HG03064 (cell line): Measurements from ENCODE around the gene FFAR3.
"Not testable (repeated sequence)": the region's sequence is repeated elsewhere in the genome, so short reads cannot be mapped to it uniquely, and the experiment has no call there.

ENCODE experiments used
- ATAC-seq: cut with Tn5 transposase; IDR thresholded peaks from one replicate; pipeline ENCODE4 v1.9.1; 2021; ENCODE audit warnings: low read depth; ENCODE audit not compliant: unreplicated experiment

Gene FFAR3

DNA sequence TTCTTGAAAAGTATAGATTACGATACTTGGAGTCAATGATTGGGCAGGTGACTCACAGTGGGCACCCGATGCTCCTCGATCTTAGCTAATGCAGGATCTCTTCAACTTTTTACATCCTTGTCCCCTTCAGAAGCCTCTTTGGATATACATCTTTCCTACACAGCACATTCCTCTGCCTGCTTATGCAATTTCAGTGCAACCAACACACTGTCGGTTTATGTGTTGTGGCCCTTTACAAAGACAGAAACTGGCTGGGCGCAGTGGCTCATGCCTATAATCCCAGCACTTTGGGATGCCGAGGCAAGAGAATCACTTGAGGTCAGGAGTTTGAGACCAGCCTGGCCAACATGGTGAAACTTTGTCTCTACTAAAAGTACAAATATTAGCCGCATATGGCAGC, 15.2 kb downstream of the FFAR3 start:
- no peak for ATAC-seq

GRCh38 chr19:35374031-35374430, 15.8 kb downstream of the FFAR3 start:
- not testable (repeated sequence) for ATAC-seq

DNA sequence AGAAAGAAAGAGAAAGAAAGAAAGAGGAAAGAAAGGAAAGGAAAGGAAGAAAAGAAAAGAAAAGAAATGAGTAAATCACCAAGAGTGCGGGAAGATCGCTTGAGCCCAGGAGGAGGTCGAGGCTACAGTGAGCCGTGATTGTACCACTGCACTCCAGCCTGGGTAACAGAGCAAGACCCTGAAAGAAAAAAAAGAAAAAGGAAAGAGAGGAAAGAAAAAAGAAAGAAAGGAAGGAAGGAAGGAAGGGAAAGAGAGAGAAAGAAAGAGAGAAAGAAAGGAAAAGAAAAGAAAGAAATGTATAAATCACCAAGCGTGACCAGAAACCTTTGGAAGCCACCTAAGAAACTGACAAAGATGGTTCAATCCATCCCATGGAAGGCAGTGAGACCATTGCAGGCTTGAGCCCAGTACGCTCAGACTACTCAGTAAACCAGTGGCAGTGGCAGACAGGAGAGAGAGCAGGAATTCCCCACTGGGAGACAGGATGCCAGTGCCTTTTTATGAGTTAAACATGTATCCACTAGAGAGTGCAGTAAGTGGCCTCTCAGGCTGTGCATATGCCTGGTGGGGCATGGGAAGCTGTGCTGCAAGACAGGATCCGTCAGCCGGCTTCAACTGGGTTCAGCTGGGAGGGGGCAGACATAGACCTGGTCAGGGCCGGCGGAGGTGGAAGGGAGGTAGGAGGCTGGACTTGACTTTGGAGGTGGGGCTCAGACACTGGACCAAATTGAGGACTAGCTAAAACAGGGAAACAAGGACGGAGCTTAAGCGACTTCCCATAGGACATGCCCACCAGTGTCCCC, 17.4 kb downstream of the FFAR3 start:
- no peak for ATAC-seq

DNA sequence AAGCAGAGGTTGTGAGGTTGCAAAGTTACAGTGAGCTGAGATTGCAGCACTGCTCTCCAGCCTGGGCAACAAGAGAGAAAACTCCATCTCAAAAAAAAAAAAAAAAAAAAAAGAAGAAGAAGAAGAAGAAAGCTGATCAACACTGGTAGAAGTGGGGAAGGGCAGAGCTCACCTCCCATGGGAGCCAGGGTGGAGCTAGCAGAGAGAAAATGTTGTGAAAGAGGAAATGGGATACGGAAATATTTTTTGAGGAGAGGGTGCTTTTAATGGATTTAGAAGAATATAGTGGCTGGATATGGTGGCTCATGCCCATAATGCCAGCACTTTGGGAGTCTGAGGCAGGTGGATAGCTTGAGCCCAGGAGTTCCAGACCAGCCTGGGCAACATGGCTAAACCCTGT, 19.4 kb downstream of the FFAR3 start:
- no peak for ATAC-seq

GRCh38 chr19:35378356-35378755, 20.1 kb downstream of the FFAR3 start:
- ATAC-seq, result no peak

- not testable (repeated sequence) for ATAC-seq
Measured at GRCh38 chr19:35379545-35379944, 21.3 kb downstream of the FFAR3 start.

DNA sequence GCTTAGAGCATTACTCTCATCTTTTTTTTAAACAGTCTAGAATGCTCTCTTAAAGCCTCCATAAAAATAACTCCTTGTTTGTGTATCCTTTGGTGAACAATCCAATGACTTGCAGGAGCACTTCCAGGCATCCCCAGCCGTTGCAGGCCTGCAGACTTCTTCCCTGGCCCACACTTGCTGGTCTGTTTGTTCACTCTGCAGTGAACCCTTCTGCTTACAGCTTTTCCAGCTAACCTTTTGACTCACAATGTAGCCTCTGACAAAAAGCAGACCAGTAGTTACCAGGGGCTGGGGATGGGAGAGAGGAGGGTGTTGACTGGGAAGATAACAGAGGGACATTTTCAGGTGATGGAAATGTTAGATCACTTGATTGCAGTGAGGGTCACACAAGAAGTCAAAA, 21.7 kb downstream of the FFAR3 start:
- no peak for ATAC-seq

DNA sequence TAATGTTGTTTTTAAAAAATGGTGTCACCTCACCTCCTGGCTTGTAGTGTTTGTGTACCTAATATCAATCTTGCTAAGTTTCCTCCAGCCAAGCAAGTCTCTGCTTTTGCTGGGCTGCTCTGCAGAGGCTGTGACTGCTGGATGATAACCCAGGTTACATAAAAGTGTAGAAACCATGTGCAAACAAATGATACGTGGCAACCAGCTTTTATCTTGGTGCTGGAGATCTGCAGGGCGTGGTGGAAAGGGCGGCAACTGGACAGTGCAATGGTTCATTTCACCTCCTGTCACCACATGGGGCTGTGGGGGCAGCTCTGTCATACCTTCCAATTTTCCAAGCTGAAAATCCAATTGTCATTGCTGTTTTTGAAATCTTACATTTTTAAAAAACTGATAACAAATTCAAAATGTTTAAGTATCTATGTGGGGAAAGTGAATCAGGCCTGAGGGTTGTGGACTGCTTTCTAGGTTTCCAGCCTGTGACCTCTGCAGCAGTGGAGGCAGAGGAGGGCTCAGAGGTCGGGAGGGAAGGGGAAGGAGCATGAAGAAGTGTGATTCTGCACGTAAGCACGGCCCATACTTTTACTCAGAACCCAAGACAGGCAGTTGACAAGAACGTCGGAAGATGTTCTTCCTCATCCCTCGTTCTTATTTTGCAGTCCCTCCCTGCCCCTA, 22.3 kb downstream of the FFAR3 start:
- ATAC-seq, result no peak

- ATAC-seq, result no peak
Measured at GRCh38 chr19:35381318-35381717, 23.1 kb downstream of the FFAR3 start.

GRCh38 chr19:35381926-35382325, 23.7 kb downstream of the FFAR3 start:
- no peak for ATAC-seq

- ATAC-seq, result no peak
Measured at GRCh38 chr19:35383536-35383935, 25.3 kb downstream of the FFAR3 start.

DNA sequence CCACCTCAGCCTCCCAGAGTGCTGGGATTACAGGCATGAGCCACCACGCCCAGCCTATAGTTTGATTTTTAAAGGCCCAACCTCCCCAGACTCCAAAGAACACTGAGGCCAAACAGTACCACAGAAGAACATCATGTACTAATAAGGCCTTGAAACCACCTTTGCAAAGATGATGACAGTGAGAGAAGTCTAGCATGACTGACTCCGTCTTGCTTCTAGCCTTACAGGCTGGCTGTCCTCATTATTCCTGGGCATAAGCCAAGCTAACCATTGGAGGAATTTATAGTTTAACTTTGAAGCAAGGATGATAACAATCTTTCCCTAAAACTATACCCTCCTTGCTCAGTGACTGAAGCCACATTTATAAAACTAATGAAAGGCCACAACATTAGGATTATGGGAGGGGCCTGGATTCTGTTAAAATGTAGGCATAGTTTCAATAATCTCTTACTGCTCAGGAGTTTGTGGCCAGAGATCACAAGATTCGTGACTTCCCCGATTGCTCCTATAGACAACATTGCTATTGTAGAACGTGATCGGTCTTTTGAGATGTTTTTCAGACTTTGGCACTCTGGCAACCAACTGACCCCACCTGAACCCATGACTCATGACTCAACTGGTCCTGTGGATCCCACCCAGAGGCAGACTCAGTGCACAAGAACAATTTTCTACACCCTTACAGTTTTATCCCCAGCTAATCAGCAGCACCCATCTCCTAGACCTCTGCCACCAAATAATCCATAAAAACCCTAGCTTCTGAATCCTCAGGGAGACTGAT, 30.2 kb downstream of the FFAR3 start:
- no peak for ATAC-seq

- no peak for ATAC-seq
Measured at GRCh38 chr19:35389192-35389861, 31.1 kb downstream of the FFAR3 start.

DNA sequence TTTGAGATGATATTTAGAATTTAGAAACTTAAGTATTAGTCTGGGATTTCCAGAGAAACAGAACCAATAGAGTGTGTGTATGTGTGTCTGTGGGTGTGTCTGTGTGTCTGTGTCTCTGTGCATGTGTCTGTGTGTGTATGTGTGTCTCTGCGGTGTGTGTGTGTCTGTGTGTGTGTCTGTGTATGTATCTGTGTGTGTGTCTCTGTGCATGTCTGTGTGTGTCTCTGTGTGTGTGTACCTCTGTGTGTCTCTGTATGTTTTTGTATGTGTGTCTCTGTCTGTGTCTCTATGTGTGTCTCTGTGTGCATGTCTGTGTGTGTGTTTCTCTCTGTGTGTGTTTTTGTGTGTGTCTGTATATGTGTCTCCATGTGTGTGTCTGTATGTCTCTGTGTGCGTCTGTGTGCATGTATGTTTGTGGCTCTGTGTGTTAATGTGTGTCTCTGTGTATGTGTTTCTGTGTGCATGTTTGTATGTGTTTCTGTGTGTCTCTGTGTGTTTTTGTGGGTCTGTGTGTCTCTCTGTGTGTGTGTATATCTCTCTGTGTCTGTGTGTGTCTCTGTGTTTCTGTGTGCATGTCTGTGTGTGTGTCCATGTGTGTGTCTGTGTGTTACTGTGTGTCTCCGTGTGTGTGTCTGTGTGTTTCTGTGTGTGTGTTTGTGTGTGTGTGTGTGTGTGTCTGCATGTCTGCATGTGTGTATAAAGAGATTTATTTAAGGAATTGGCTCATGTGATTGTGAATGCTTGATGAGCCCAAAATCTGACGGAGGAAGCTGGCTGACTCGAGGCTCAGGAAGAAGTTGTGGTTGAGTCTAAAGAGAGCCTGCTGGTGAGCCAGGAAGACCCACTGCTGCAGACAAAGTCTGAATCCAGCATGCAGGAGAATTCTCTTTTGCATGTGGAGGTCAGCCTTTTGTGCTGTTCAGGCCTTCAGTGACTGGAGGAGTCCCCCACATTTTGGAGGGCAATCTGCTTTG, 34.8 kb downstream of the FFAR3 start:
- no peak for ATAC-seq

DNA sequence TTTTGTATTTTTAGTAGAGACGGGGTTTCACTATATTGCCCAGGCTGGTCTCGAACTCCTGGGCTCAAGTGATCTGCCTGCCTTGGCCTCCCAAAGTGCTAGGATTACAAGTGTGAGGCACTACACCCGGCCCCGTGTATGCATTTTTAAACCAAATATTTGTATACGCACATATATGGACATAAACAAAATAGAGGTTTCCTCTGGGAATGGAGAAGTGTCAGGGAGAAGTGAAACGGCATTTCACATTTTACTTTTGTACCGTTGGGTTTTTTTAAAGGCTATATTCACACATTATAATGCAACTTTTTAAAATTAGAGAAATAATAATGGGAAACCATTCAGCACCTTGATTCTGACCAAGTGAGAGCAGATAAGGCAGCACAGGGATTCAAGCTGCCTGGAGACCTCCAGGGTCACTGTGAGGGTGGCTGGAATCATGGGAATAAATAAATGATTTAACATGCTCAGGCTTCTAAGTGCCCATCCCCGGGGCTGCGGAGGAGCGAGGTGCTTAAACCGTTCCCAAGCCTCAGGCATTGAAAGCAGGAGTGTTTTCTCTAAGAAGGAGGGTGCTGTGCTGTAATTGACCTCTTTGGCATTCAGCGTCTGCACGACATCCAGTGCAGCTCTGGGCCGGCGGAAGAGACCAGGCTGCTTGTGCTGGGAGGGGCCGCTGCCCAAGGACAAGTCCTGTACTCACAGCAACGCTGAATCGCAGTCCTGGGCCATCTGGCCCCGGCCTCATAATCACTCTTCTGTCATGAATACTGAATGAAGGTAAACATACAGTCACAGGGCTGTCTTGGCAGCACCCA, 37.3 kb downstream of the FFAR3 start:
- ATAC-seq, result no peak

DNA sequence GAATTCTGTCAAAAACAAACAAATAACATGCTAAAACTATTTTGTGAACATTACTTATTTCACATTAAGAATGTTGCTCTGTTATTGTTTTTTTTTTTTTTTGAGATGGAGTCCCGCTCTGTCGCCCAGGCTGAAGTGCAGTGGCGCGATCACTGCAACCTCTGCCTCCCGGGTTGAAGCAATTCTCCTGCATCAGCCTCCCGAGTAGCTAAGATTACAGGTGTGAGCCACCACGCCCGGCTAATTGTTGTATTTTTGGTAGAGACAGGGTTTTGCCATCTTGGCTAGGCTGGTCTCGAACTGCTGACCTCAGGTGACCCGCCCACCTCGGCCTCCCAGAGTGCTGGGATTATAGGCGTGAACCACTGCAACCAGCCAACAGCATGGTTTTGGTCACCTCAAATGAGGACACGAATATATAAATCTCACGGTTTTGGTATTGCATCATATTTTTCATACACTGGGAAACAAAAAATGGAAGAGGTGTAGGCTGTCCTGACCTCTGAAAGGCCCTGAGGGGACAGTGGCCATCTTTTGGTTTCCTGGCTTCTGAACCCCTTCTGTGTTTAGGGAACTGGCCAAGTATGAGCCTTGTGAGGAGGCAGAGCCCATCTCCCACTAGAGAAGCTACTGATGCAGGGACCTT, 38.1 kb downstream of the FFAR3 start:
- ATAC-seq, result no peak

- no peak for ATAC-seq
Measured at GRCh38 chr19:35397064-35397463, 38.8 kb downstream of the FFAR3 start.

DNA sequence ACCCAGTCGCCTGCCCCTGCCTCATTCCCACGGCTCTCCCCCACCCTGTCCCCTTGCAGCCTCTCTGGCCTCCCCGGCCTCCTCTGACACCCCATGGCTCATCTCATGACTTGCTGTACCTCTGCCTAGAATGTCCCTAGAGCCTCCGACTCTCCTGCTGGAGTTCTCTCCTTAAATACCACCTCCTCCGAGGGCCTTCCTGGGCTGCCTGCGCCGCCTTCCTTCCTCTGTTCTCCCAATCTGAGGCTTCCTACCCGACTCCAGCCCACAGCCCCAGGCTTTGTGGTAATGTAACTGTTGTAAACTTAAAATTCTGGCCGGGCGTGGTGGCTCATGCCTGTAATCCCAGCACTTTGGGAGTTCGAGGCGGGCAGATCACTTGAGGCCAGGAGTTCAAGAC, 40.3 kb downstream of the FFAR3 start:
- ATAC-seq, result no peak
